ENCODE measurements around the gene ACBD5.
"Not testable (repeated sequence)": the region's sequence is repeated elsewhere in the genome, so short reads cannot be mapped to it uniquely, and the experiment has no call there.

The ACBD5 gene

DNA sequence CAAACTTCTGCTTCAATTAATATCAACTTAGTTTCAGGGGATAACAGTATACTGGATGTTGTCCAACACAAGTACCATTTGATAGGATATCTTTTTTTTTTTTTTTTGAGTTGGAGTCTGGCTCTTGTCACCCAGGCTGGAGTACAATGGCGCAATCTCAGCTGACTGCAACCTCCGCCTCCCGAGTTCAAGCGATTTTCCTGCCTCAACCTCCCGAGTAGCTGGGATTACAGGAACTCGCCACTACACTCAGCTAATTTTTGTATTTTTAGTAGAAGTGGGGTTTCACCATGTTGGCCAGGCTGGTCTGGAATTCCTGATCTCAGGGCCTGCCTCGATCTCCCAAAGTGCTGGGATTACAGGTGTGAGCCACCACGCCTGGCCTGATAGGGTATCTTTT lies 3.1 kb downstream of the ACBD5 start:
- H3K36me3 ChIP-seq (ENCODE audit: control insufficient read depth, insufficient read depth, low read length); H3K4me1 ChIP-seq (ENCODE audit: control insufficient read depth, insufficient read depth, low read length, poor library complexity, severe bottlenecking); H3K9me3 ChIP-seq (ENCODE audit: control insufficient read depth, low read length); H3K27ac ChIP-seq (ENCODE audit: low read depth, low read length, severe bottlenecking); H3K4me3 ChIP-seq (ENCODE audit: extremely low read depth, insufficient read depth, low read length, poor library complexity, severe bottlenecking): not testable (repeated sequence)
- 88 to 100% methylated on average over 5 to 6 of the region's 8 CpGs for WGBS, 2 experiments (ENCODE audit: insufficient coverage in 2 of 2)

DNA sequence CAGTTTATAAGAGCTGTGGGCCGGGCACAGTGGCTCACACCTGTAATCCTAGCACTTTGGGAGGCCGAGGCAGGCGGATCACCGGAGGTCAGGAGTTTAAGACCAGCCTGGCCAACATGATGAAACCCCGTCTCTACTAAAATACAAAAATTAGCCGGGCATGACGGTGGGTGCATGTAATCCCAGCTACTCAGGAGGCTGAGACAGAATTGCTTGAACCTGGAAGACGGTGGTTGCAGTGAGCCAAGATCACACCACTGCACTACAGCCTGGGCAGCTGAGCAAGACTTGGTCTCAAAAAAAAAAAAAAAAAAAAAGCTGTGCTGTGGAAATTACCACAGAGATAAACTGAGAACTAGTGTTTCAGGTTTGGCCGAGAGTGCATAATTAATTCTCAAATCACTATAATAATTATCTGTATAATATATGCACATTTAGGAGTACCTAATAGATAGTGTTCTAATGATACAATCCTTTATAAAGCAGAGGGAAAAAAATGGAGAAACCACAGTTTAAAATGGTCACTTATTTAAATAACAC lies 3.9 kb downstream of the ACBD5 start:
- 81 to 82% methylated on average over 8 of the region's 9 CpGs for WGBS, 2 experiments (ENCODE audit: insufficient coverage in 2 of 2)
- H3K27ac ChIP-seq (ENCODE audit: low read depth, low read length, severe bottlenecking); H3K9me3 ChIP-seq (ENCODE audit: control insufficient read depth, low read length); H3K4me1 ChIP-seq (ENCODE audit: control insufficient read depth, insufficient read depth, low read length, poor library complexity, severe bottlenecking); H3K4me3 ChIP-seq (ENCODE audit: extremely low read depth, insufficient read depth, low read length, poor library complexity, severe bottlenecking); H3K36me3 ChIP-seq (ENCODE audit: control insufficient read depth, insufficient read depth, low read length): not testable (repeated sequence)

DNA sequence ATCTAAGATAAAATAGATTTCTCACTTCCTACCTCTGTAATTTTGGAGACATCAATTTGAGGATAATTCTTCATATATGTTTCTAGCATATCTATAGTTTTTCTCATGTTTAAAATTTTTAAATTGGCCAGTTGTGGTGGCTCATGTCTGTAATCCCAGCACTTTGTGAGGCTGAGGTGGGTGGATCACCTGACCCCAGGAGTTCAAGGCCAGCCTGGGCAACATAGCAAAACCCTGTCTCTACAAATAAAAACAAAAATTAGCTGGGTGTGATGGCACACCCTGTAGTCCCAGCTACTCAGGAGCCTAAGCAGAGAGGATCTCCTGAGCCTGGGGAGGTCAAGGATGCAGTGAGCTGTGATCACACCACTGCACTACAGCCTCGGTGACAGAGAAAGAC lies 4.9 kb downstream of the ACBD5 start:
- Histone ChIP-seq H3K27ac (ENCODE audit: low read depth, low read length, severe bottlenecking) (no peak overlapping the region), H3K4me1 (ENCODE audit: control insufficient read depth, insufficient read depth, low read length, poor library complexity, severe bottlenecking) (peaks cover 7% of the 10 kb centered on the region), H3K9me3 (ENCODE audit: control insufficient read depth, low read length) (no peaks in the 10 kb centered on the region), H3K4me3 (ENCODE audit: extremely low read depth, insufficient read depth, low read length, poor library complexity, severe bottlenecking) (no peak overlapping the region), H3K36me3 (ENCODE audit: control insufficient read depth, insufficient read depth, low read length) (peaks cover 14% of the 10 kb centered on the region)
- no CpG with 5 or more reads among the region's 1 CpG for WGBS, 2 experiments (ENCODE audit: insufficient coverage in 2 of 2)

DNA sequence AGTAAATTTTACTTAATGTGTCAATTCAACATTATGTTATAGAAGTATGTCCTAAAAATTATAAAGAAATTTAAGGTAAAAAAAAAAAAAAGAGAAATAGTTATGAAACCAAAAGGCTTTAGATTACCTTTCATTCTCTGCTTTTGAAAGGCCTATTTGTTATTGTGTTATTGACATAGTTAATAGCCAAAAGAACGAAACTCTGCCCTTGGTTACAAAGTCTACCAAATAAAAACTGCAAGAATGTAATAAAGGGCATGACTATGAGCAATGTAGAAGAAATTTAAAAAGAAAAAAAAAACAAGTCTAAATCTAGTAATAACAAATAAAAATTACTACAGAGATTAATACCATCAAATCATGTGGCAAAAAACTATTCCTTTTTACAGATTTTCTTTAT lies 10.6 kb downstream of the ACBD5 start:
- Histone ChIP-seq H3K36me3 (ENCODE audit: control insufficient read depth, insufficient read depth, low read length) (peaks cover 40% of the 10 kb centered on the region), H3K9me3 (ENCODE audit: control insufficient read depth, low read length) (no peaks in the 10 kb centered on the region), H3K4me3 (ENCODE audit: extremely low read depth, insufficient read depth, low read length, poor library complexity, severe bottlenecking) (no peak overlapping the region), H3K4me1 (ENCODE audit: control insufficient read depth, insufficient read depth, low read length, poor library complexity, severe bottlenecking) (no peaks in the 10 kb centered on the region), H3K27ac (ENCODE audit: low read depth, low read length, severe bottlenecking) (no peak overlapping the region)
- 100% methylated on average over 1 of the region's 1 CpG; no CpG with 5 or more reads in 1 of the 2 experiments for WGBS, 2 experiments (ENCODE audit: insufficient coverage in 2 of 2)

DNA sequence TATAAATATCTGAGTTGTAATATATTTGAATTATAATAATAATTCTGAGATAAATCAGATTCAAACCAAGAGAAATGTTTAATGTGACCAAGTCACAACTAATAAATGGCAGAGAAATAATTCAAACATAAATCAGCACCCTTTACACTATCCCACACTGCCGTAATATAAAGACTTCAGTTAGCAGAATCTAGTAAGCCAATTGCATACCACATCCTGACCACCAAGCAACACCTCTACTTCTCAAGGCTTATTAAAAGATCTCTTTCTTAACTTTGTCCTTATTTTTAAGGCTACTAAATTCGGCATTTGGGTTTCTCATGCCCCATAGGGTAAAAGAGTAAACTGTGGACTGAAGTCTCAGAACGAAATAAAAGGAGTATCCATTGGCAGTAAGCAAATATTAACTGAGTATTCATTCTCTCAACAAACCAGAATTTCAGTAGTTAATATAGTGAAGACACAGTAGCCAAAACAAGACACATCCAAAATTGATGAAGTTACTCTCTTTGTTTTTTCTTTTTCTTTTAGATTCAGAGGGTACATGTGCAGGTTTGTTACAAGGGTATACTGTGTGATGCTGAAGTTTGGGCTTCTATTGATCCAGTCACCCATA lies 14.8 kb downstream of the ACBD5 start:
- Histone ChIP-seq H3K27ac (ENCODE audit: low read depth, low read length, severe bottlenecking) (no peak overlapping the region), H3K4me1 (ENCODE audit: control insufficient read depth, insufficient read depth, low read length, poor library complexity, severe bottlenecking) (no peaks in the 10 kb centered on the region), H3K9me3 (ENCODE audit: control insufficient read depth, low read length) (no peaks in the 10 kb centered on the region), H3K4me3 (ENCODE audit: extremely low read depth, insufficient read depth, low read length, poor library complexity, severe bottlenecking) (no peak overlapping the region), H3K36me3 (ENCODE audit: control insufficient read depth, insufficient read depth, low read length) (peaks cover 44% of the 10 kb centered on the region)
- 50 to 100% methylated on average over 1 to 2 of the region's 3 CpGs for whole genome bisulfite sequencing, 2 experiments (ENCODE audit: insufficient coverage in 2 of 2)

GRCh38 chr10:27225011-27225590 lies 15.5 kb downstream of the ACBD5 start:
- no peaks in the 10 kb centered on the region for H3K9me3 ChIP-seq (ENCODE audit: control insufficient read depth, low read length)
- no peak overlapping the region for H3K4me3 ChIP-seq (ENCODE audit: extremely low read depth, insufficient read depth, low read length, poor library complexity, severe bottlenecking)
- no peaks in the 10 kb centered on the region for H3K4me1 ChIP-seq (ENCODE audit: control insufficient read depth, insufficient read depth, low read length, poor library complexity, severe bottlenecking)
- WGBS, 2 experiments (ENCODE audit: insufficient coverage in 2 of 2) = 60 to 73% methylated on average over 4 to 5 of the region's 8 CpGs
- no peak overlapping the region for H3K27ac ChIP-seq (ENCODE audit: low read depth, low read length, severe bottlenecking)
- H3K36me3 ChIP-seq (ENCODE audit: control insufficient read depth, insufficient read depth, low read length) = peaks cover 42% of the 10 kb centered on the region

GRCh38 chr10:27223964-27224363 lies 16.6 kb downstream of the ACBD5 start:
- Histone ChIP-seq H3K27ac (ENCODE audit: low read depth, low read length, severe bottlenecking) (no peak overlapping the region), H3K4me3 (ENCODE audit: extremely low read depth, insufficient read depth, low read length, poor library complexity, severe bottlenecking) (no peak overlapping the region), H3K4me1 (ENCODE audit: control insufficient read depth, insufficient read depth, low read length, poor library complexity, severe bottlenecking) (no peaks in the 10 kb centered on the region), H3K9me3 (ENCODE audit: control insufficient read depth, low read length) (no peaks in the 10 kb centered on the region), H3K36me3 (ENCODE audit: control insufficient read depth, insufficient read depth, low read length) (peaks cover 43% of the 10 kb centered on the region)
- 83 to 100% methylated on average over 3 to 5 of the region's 5 CpGs for WGBS, 2 experiments (ENCODE audit: insufficient coverage in 2 of 2)

- no peaks in the 10 kb centered on the region for H3K9me3 ChIP-seq (ENCODE audit: control insufficient read depth, low read length)
- 100% methylated on average over 2 of the region's 2 CpGs; no CpG with 5 or more reads in 1 of the 2 experiments for WGBS, 2 experiments (ENCODE audit: insufficient coverage in 2 of 2)
- peaks cover 67% of the 10 kb centered on the region for H3K36me3 ChIP-seq (ENCODE audit: control insufficient read depth, insufficient read depth, low read length)
- no peaks in the 10 kb centered on the region for H3K4me1 ChIP-seq (ENCODE audit: control insufficient read depth, insufficient read depth, low read length, poor library complexity, severe bottlenecking)
- no peak overlapping the region for H3K27ac ChIP-seq (ENCODE audit: low read depth, low read length, severe bottlenecking)
- no peak overlapping the region for H3K4me3 ChIP-seq (ENCODE audit: extremely low read depth, insufficient read depth, low read length, poor library complexity, severe bottlenecking)
Observed at GRCh38 chr10:27207350-27207749, 33.2 kb downstream of the ACBD5 start.

- Histone ChIP-seq H3K4me1 (ENCODE audit: control insufficient read depth, insufficient read depth, low read length, poor library complexity, severe bottlenecking) (no peaks in the 10 kb centered on the region), H3K4me3 (ENCODE audit: extremely low read depth, insufficient read depth, low read length, poor library complexity, severe bottlenecking) (no peak overlapping the region), H3K36me3 (ENCODE audit: control insufficient read depth, insufficient read depth, low read length) (peaks cover 55% of the 10 kb centered on the region), H3K9me3 (ENCODE audit: control insufficient read depth, low read length) (no peaks in the 10 kb centered on the region), H3K27ac (ENCODE audit: low read depth, low read length, severe bottlenecking) (no peak overlapping the region)
- WGBS, 2 experiments (ENCODE audit: insufficient coverage in 2 of 2) = 90 to 95% methylated on average over 2 to 3 of the region's 5 CpGs
Observed at GRCh38 chr10:27203806-27204205, 36.8 kb downstream of the ACBD5 start.

GRCh38 chr10:27197980-27198620 lies 42.5 kb downstream of the ACBD5 start:
- Histone ChIP-seq H3K27ac (ENCODE audit: low read depth, low read length, severe bottlenecking) (no peak overlapping the region), H3K4me1 (ENCODE audit: control insufficient read depth, insufficient read depth, low read length, poor library complexity, severe bottlenecking) (no peaks in the 10 kb centered on the region), H3K36me3 (ENCODE audit: control insufficient read depth, insufficient read depth, low read length) (peaks cover 22% of the 10 kb centered on the region), H3K9me3 (ENCODE audit: control insufficient read depth, low read length) (no peaks in the 10 kb centered on the region), H3K4me3 (ENCODE audit: extremely low read depth, insufficient read depth, low read length, poor library complexity, severe bottlenecking) (no peak overlapping the region)
- no CpG with 5 or more reads among the region's 2 CpGs for WGBS, 2 experiments (ENCODE audit: insufficient coverage in 2 of 2)

DNA sequence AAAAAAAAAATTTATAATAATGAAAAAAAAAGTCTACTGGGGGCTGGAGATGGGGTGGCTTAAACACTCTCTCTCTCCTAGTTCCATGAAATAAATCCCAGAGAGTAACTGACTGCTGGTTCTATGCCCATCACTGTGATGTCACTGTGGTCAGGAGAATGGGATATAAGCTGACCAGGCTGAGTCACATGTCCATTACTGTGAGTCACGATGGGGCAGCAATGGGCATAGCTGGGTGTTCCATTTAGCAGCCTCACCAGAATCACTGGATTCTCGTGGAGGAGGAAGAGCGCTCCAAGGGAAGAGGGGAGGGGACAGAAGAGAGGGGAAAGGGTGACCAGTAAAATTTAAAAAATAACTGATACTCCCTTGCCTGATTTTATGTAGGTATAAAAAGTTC lies 48.3 kb downstream of the ACBD5 start:
- Histone ChIP-seq H3K4me3 (ENCODE audit: extremely low read depth, insufficient read depth, low read length, poor library complexity, severe bottlenecking) (no peak overlapping the region), H3K36me3 (ENCODE audit: control insufficient read depth, insufficient read depth, low read length) (peaks cover 1% of the 10 kb centered on the region), H3K9me3 (ENCODE audit: control insufficient read depth, low read length) (no peaks in the 10 kb centered on the region), H3K27ac (ENCODE audit: low read depth, low read length, severe bottlenecking) (no peak overlapping the region), H3K4me1 (ENCODE audit: control insufficient read depth, insufficient read depth, low read length, poor library complexity, severe bottlenecking) (peaks cover 2% of the 10 kb centered on the region)
- 81 to 100% methylated on average over 1 to 3 of the region's 3 CpGs for WGBS, 2 experiments (ENCODE audit: insufficient coverage in 2 of 2)
